BLaER1 treated with 17β-estradiol and CSF1 and Interleukin-3, amounts not matched to agents 10 nM and 100 nM (cell line): ENCODE results near the gene GGTA1.
"Not testable (repeated sequence)": the region's sequence is repeated elsewhere in the genome, so short reads cannot be mapped to it uniquely, and the experiment has no call there.

Experiments used
- H3K27ac ChIP-seq, 11 experiments: shearing (Covaris generic); formaldehyde crosslinking; 2 replicates each; pipeline ENCODE4 v1.8.1; 2022
- H3K27me3 ChIP-seq, 11 experiments: shearing (Covaris generic); formaldehyde crosslinking; 2 replicates each; pipeline ENCODE4 v1.8.1; 2022
- H3K36me3 ChIP-seq, 11 experiments: shearing (Covaris generic); formaldehyde crosslinking; 2 replicates each; pipeline ENCODE4 v1.8.1; 2022
- H3K4me1 ChIP-seq, 10 experiments: shearing (Covaris generic); formaldehyde crosslinking; 2 replicates each; pipeline ENCODE4 v1.8.1; 2022
- H3K4me2 ChIP-seq, 11 experiments: shearing (Covaris generic); formaldehyde crosslinking; 2 replicates each; pipeline ENCODE4 v1.8.1; 2022
- H3K4me3 ChIP-seq, 10 experiments: shearing (Covaris generic); formaldehyde crosslinking; 2 replicates each; pipeline ENCODE4 v1.8.1; 2022
- H3K9ac ChIP-seq, 11 experiments: shearing (Covaris generic); formaldehyde crosslinking; 2 replicates each; pipeline ENCODE4 v1.8.1; 2022
- H3K9me3 ChIP-seq, 11 experiments: shearing (Covaris generic); formaldehyde crosslinking; replicated peaks in 1 of 11; 2 replicates each; pipeline ENCODE4 v1.8.1; 2022
- H4K20me1 ChIP-seq, 11 experiments: shearing (Covaris generic); formaldehyde crosslinking; 2 replicates each; pipeline ENCODE4 v1.8.1; 2022
- Cebpa-rat ChIP-seq, 11 experiments: shearing (Covaris generic); IDR thresholded peaks; 2 replicates each; pipeline ENCODE4 v1.8.1; 2022

GGTA1 gene

GRCh38 chr9:121529237-121529987 is 29.8 kb upstream of the GGTA1 start:
- Histone ChIP-seq H3K9ac (no peak overlapping the region), H4K20me1 (no peaks in the 10 kb centered on the region), H3K4me1 (peaks cover 0 to 6% (median 5%) of the 10 kb centered on the region in 10 experiments; a peak in 9 of 20 replicates), H3K9me3 (peaks cover 7 to 14% (median 11%) of the 10 kb centered on the region in 11 experiments; a peak in 17 of 22 replicates), H3K27ac (no peak overlapping the region), H3K27me3 (no peaks in the 10 kb centered on the region), H3K36me3 (no peaks in the 10 kb centered on the region), H3K4me3 (no peak overlapping the region), H3K4me2 (peak overlapping the region in 8 of 11 experiments; percentile 7 to 53 (median 32); a peak in 7 of 22 replicates)
- TF ChIP-seq Cebpa-rat (IDR thresholded peaks at IDR 0.05) = no peak

- peaks cover 0 to 6% (median 5%) of the 10 kb centered on the region in 10 experiments; a peak in 9 of 20 replicates for H3K4me1 ChIP-seq
- peaks cover 7 to 14% (median 11%) of the 10 kb centered on the region in 11 experiments; a peak in 17 of 22 replicates for H3K9me3 ChIP-seq
- no peaks in the 10 kb centered on the region for H4K20me1 ChIP-seq
- H3K36me3 ChIP-seq = no peaks in the 10 kb centered on the region
- no peak overlapping the region for H3K4me3 ChIP-seq
- H3K27ac ChIP-seq = no peak overlapping the region
- H3K27me3 ChIP-seq = no peaks in the 10 kb centered on the region
- TF ChIP-seq Cebpa-rat (IDR thresholded peaks at IDR 0.05) = no peak
- no peak overlapping the region for H3K4me2 ChIP-seq
- H3K9ac ChIP-seq = no peak overlapping the region
These were observed 29.0 kb upstream of the GGTA1 start for GRCh38 chr9:121528642-121529041.

- Histone ChIP-seq H3K27ac (no peak overlapping the region), H3K9me3 (peaks cover 13 to 24% (median 19%) of the 10 kb centered on the region in 11 experiments), H4K20me1 (no peaks in the 10 kb centered on the region), H3K4me2 (no peak overlapping the region), H3K9ac (no peak overlapping the region), H3K36me3 (no peaks in the 10 kb centered on the region), H3K4me1 (peaks cover 0 to 6% (median 5%) of the 10 kb centered on the region in 10 experiments; a peak in 9 of 20 replicates), H3K27me3 (no peaks in the 10 kb centered on the region), H3K4me3 (no peak overlapping the region)
- TF ChIP-seq Cebpa-rat (IDR thresholded peaks at IDR 0.05) = no peak
These were observed 27.7 kb upstream of the GGTA1 start for GRCh38 chr9:121527371-121527770.

- H4K20me1 ChIP-seq, H3K36me3 ChIP-seq, H3K9ac ChIP-seq, H3K4me1 ChIP-seq, H3K27me3 ChIP-seq, H3K27ac ChIP-seq, H3K4me3 ChIP-seq, H3K4me2 ChIP-seq: not testable (repeated sequence)
- H3K9me3 ChIP-seq = peaks cover 29 to 65% (median 48%) of the 10 kb centered on the region in 11 experiments
These were observed 20.0 kb upstream of the GGTA1 start for GRCh38 chr9:121519688-121520087.

- TF ChIP-seq Cebpa-rat (IDR thresholded peaks at IDR 0.05) = no peak
- Histone ChIP-seq H4K20me1 (no peaks in the 10 kb centered on the region), H3K27ac (no peak overlapping the region), H3K36me3 (no peaks in the 10 kb centered on the region; a peak in 1 of 22 replicates), H3K27me3 (no peaks in the 10 kb centered on the region), H3K4me3 (no peak overlapping the region), H3K9me3 (peaks cover 40 to 76% (median 59%) of the 10 kb centered on the region in 11 experiments), H3K4me1 (peaks cover 0 to 3% (median under 1%) of the 10 kb centered on the region in 10 experiments; a peak in 6 of 20 replicates), H3K4me2 (no peak overlapping the region), H3K9ac (no peak overlapping the region)
These were observed 19.0 kb upstream of the GGTA1 start for GRCh38 chr9:121518634-121519033.

- H3K36me3 ChIP-seq, H4K20me1 ChIP-seq: not testable (repeated sequence)
These were observed 13.5 kb upstream of the GGTA1 start for GRCh38 chr9:121513166-121513565.

GRCh38 chr9:121510766-121511550 is 11.3 kb upstream of the GGTA1 start:
- no peaks in the 10 kb centered on the region for H3K27me3 ChIP-seq
- H3K9me3 ChIP-seq = peaks cover 38 to 78% (median 55%) of the 10 kb centered on the region in 11 experiments
- no peaks in the 10 kb centered on the region; a peak in 1 of 22 replicates for H4K20me1 ChIP-seq
- no peak overlapping the region for H3K4me3 ChIP-seq
- peak overlapping the region in 3 of 11 experiments; percentile 7 to 61 (median 49); a peak in 4 of 22 replicates for H3K9ac ChIP-seq
- peak overlapping the region; percentile 44 to 71 (median 59) for H3K4me2 ChIP-seq
- no peaks in the 10 kb centered on the region for H3K36me3 ChIP-seq
- peak overlapping the region in 8 of 11 experiments; percentile 10 to 67 (median 42); a peak in 14 of 22 replicates for H3K27ac ChIP-seq
- no peak for TF ChIP-seq Cebpa-rat (IDR thresholded peaks at IDR 0.05)
- H3K4me1 ChIP-seq = peaks cover 31 to 55% (median 44%) of the 10 kb centered on the region in 10 experiments

More at GRCh38 chr9:121513166-121513565, 13.5 kb upstream of the GGTA1 start:
- H3K27me3 ChIP-seq, H3K4me3 ChIP-seq, H3K9ac ChIP-seq: not testable (repeated sequence)
- peak overlapping the region in 4 of 11 experiments; percentile 12 to 32 (median 21); a peak in 1 of 22 replicates for H3K27ac ChIP-seq
- H3K9me3 ChIP-seq = peaks cover 43 to 80% (median 61%) of the 10 kb centered on the region in 11 experiments
- H3K4me2 ChIP-seq = peak overlapping the region in 10 of 11 experiments; percentile 6 to 49 (median 15); a peak in 12 of 22 replicates
- H3K4me1 ChIP-seq = peaks cover 31 to 55% (median 44%) of the 10 kb centered on the region in 10 experiments

GRCh38 chr9:121509180-121509579 is 9.5 kb upstream of the GGTA1 start:
- peaks cover 21 to 60% (median 37%) of the 10 kb centered on the region in 11 experiments for H3K9me3 ChIP-seq
- no peaks in the 10 kb centered on the region for H3K36me3 ChIP-seq
- no peak for TF ChIP-seq Cebpa-rat (IDR thresholded peaks at IDR 0.05)
- H4K20me1 ChIP-seq = no peaks in the 10 kb centered on the region; a peak in 1 of 22 replicates
- no peak overlapping the region for H3K4me3 ChIP-seq
- no peaks in the 10 kb centered on the region for H3K27me3 ChIP-seq
- peaks cover 31 to 61% (median 45%) of the 10 kb centered on the region in 10 experiments for H3K4me1 ChIP-seq
- no peak overlapping the region for H3K9ac ChIP-seq
- H3K27ac ChIP-seq = no peak overlapping the region
- peak overlapping the region in 10 of 11 experiments; percentile 5 to 67 (median 42); a peak in 15 of 22 replicates for H3K4me2 ChIP-seq

GRCh38 chr9:121508415-121508814 is 8.8 kb upstream of the GGTA1 start:
- no peak for TF ChIP-seq Cebpa-rat (IDR thresholded peaks at IDR 0.05)
- no peaks in the 10 kb centered on the region for H3K36me3 ChIP-seq

More at GRCh38 chr9:121508415-121508814, 8.8 kb upstream of the GGTA1 start:
- Histone ChIP-seq H3K9me3 (peaks cover 14 to 52% (median 30%) of the 10 kb centered on the region in 11 experiments; a peak in 20 of 22 replicates), H3K4me3 (no peak overlapping the region), H3K4me1 (peaks cover 36 to 65% (median 46%) of the 10 kb centered on the region in 10 experiments), H3K27me3 (0 out of 22 replicates have a peak, but pooled peaks cover 0 to 2% (median 0%) of the 10 kb centered on the region in 11 experiments), H3K4me2 (peak overlapping the region in 1 of 11 experiments; percentile 67; a peak in 4 of 22 replicates), H3K9ac (no peak overlapping the region), H4K20me1 (no peaks in the 10 kb centered on the region; a peak in 1 of 22 replicates), H3K27ac (no peak overlapping the region)
